Ramos (cell line): ENCODE data around the gene SHISA4.
"Not testable (repeated sequence)": the region's sequence is repeated elsewhere in the genome, so short reads cannot be mapped to it uniquely, and the experiment has no call there.

Experiments
- in situ Hi-C: fragments of 300-500 bp; cut with MboI; formaldehyde crosslinking; loops from one replicate; pipeline ENCODE4 v1.14.3; 2022; ENCODE audit warnings: low sequenced_read_pairs; ENCODE audit not compliant: unreplicated experiment

Gene SHISA4

GRCh38 chr1:201918343-201918742 is 29.6 kb downstream of the SHISA4 start:
- in situ Hi-C loops = no loop called here

- in situ Hi-C loops = no loop called here
These were observed 33.4 kb downstream of the SHISA4 start for GRCh38 chr1:201921952-201922558.

GRCh38 chr1:201925301-201925567 is 36.5 kb downstream of the SHISA4 start:
- in situ Hi-C loops = no loop called here

- in situ Hi-C loops = no loop called here
These were observed 37.4 kb downstream of the SHISA4 start for GRCh38 chr1:201925981-201926645.

GRCh38 chr1:201928266-201928665 is 39.6 kb downstream of the SHISA4 start:
- in situ Hi-C loops = no loop called here

GRCh38 chr1:201930137-201930536 is 41.4 kb downstream of the SHISA4 start:
- in situ Hi-C loops = no loop called here

GRCh38 chr1:201930803-201931202 is 42.1 kb downstream of the SHISA4 start:
- in situ Hi-C loops = no loop called here

GRCh38 chr1:201933840-201934430 is 45.2 kb downstream of the SHISA4 start:
- in situ Hi-C loops = no loop called here

- in situ Hi-C loops = no loop called here
These were observed 49.0 kb downstream of the SHISA4 start for GRCh38 chr1:201937624-201938213.

- in situ Hi-C loops = no loop called here
These were observed 49.8 kb downstream of the SHISA4 start for GRCh38 chr1:201938440-201939035.

- in situ Hi-C loops = no loop called here
These were observed 50.5 kb downstream of the SHISA4 start for GRCh38 chr1:201939148-201939547.

- in situ Hi-C loops = no loop called here
These were observed 50.9 kb downstream of the SHISA4 start for GRCh38 chr1:201939574-201939973.

- in situ Hi-C loops = not testable (repeated sequence)
These were observed 51.6 kb downstream of the SHISA4 start for GRCh38 chr1:201940316-201940715.

- in situ Hi-C loops = no loop called here
These were observed 52.9 kb downstream of the SHISA4 start for GRCh38 chr1:201941420-201942128.

GRCh38 chr1:201942129-201942495 is 53.4 kb downstream of the SHISA4 start:
- in situ Hi-C loops = no loop called here
